ENCODE measurements around the gene EBP. TPM values are rescaled to one million over a fixed set of nuclear protein-coding genes. Genes with fewer than 3 reads are reported as not detected.

The EBP gene
- total and polyA plus RNA-seq, 2 donors (not counting 3 experiments of a cell fraction or from before 2014, with no cell fraction given) = 102 to 183 TPM

- Histone ChIP-seq H3K27me3 (ENCODE audit: control insufficient read depth in 2 of 2, insufficient read depth in 2 of 2, low read length in 2 of 2) (no peaks in the 10 kb centered on the region), H3K4me3 (replicated peaks in 1 of 3; ENCODE audit: insufficient read depth in 1 of 3, low read depth in 1 of 3, low read length in 3 of 3) (no peak overlapping the region), H3K9me3 (replicated peaks; ENCODE audit: control insufficient read depth, insufficient read depth, low read length) (no peaks in the 10 kb centered on the region), H3K9me1 (replicated peaks; ENCODE audit: control insufficient read depth, extremely low read depth, insufficient read depth, low read length) (no peaks in the 10 kb centered on the region), H2AFZ (ENCODE audit: low read depth, low read length) (no peak overlapping the region), H3K36me3 (ENCODE audit: control insufficient read depth in 2 of 2, extremely low read depth in 1 of 2, insufficient read depth in 2 of 2, low read length in 2 of 2) (peaks cover 0 to 2% of the 10 kb centered on the region in 2 experiments), H3K4me2 (ENCODE audit: insufficient read depth, low read length) (no peak overlapping the region), H4K20me1 (replicated peaks; ENCODE audit: control insufficient read depth, extremely low read depth, insufficient read depth, low read length) (no peaks in the 10 kb centered on the region), H3K27ac (ENCODE audit: insufficient read depth, low read depth, low read length) (no peak overlapping the region), H3K4me1 (ENCODE audit: control insufficient read depth, extremely low read depth, insufficient read depth, low read length) (peaks cover 5% of the 10 kb centered on the region), H3K9ac (replicated peaks; ENCODE audit: extremely low read depth, insufficient read depth, low read length) (no peak overlapping the region), H3K79me2 (ENCODE audit: control insufficient read depth, insufficient read depth, low read length) (no peaks in the 10 kb centered on the region)
- FAIRE-seq (peak; percentile 53), DNase-seq (ENCODE audit: low read depth, low spot score) (no peak)
- TF ChIP-seq MYC (IDR thresholded peaks at IDR 0.05; ENCODE audit: low read depth, low read length) (no peak), POLR2AphosphoS5 (IDR thresholded peaks at IDR 0.05; ENCODE audit: insufficient read depth, low read depth, low read length) (no peak), CTCF (IDR thresholded peaks at IDR 0.05; ENCODE audit: extremely low read depth in 1 of 2, insufficient read depth in 1 of 2, low read depth in 1 of 2, low read length in 2 of 2) (no peak), POLR2A (IDR thresholded peaks at IDR 0.05; ENCODE audit: low read depth, low read length) (no peak), GATA2 (IDR thresholded peaks at IDR 0.05; ENCODE audit: insufficient read depth, insufficient read length, low read depth, low read length) (no peak), EZH2 (IDR thresholded peaks at IDR 0.05; ENCODE audit: borderline replicate concordance, low read depth, low read length, severe bottlenecking) (no peak), FOS (IDR thresholded peaks at IDR 0.05; ENCODE audit: borderline replicate concordance, insufficient read depth, low read length) (no peak), MAX (IDR thresholded peaks at IDR 0.05; ENCODE audit: insufficient read depth, insufficient read length) (no peak), JUN (IDR thresholded peaks at IDR 0.05; ENCODE audit: borderline replicate concordance, insufficient read depth, insufficient read length, low read depth) (no peak)
- CTCF ChIA-PET = no interaction called here
- dilution Hi-C loops (cut with MboI; ENCODE audit: extremely low pct_ligation_motif_present, low sequenced_read_pairs) (no loop called here), intact Hi-C loops (cut with micrococcal nuclease) (no loop called here)
- POLR2A ChIA-PET = no interaction called here
- no TSS peak for BruUV-seq (replicated peaks)
Observed at GRCh38 chrX:48487362-48487798, 34.2 kb upstream of the EBP start.
